GM12873 (cell line): Measurements from ENCODE around the gene SAP30BP.

ENCODE experiments used
- TF ChIP-seq, protein P1 (sequence below): IDR thresholded peaks from 2 replicates; pipeline ENCODE4 v1.5.1; 2012; ENCODE audit warnings: low read depth, mild to moderate bottlenecking, moderate library complexity, low read length, control low read depth; ENCODE audit not compliant: insufficient read depth; ENCODE audit errors: missing control alignments

SAP30BP gene

DNA sequence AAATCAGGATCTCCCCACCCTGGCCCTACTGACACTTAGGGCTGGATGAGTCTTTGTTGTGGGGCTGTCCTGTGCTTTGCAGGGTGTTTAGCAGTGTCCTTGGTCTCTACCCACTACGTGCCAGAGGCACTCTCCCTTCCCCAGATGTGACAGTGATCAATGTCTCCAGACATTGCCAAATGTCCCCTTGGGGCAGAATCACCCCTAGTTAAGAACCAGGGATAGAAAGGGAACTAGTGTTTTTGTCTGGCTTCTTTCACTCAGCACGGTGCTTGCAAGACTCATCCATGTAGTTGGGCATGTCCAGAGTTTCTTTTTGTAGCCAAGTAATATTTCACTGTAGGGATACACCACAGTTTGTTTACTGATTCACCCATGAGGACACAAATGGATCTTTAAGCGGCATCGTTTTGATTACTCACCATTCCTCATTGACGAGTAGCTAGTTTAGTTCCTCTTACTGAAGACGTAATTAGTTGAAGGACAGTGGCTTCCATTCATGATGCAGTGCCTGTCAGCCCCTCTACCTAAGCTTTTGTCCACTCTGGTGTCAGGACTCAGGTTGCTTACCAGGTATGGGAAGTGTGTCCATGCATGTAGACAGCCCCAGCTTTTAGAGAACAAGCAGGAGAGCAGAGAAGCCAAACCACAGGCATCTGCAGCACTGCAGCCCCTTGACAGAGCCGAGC is 28.1 kb downstream of the SAP30BP start:
- TF ChIP-seq, protein P1, sequence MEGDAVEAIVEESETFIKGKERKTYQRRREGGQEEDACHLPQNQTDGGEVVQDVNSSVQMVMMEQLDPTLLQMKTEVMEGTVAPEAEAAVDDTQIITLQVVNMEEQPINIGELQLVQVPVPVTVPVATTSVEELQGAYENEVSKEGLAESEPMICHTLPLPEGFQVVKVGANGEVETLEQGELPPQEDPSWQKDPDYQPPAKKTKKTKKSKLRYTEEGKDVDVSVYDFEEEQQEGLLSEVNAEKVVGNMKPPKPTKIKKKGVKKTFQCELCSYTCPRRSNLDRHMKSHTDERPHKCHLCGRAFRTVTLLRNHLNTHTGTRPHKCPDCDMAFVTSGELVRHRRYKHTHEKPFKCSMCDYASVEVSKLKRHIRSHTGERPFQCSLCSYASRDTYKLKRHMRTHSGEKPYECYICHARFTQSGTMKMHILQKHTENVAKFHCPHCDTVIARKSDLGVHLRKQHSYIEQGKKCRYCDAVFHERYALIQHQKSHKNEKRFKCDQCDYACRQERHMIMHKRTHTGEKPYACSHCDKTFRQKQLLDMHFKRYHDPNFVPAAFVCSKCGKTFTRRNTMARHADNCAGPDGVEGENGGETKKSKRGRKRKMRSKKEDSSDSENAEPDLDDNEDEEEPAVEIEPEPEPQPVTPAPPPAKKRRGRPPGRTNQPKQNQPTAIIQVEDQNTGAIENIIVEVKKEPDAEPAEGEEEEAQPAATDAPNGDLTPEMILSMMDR: no peak

- TF ChIP-seq, protein P1: no peak
Measured at GRCh38 chr17:75695830-75696271, 28.7 kb downstream of the SAP30BP start.

DNA sequence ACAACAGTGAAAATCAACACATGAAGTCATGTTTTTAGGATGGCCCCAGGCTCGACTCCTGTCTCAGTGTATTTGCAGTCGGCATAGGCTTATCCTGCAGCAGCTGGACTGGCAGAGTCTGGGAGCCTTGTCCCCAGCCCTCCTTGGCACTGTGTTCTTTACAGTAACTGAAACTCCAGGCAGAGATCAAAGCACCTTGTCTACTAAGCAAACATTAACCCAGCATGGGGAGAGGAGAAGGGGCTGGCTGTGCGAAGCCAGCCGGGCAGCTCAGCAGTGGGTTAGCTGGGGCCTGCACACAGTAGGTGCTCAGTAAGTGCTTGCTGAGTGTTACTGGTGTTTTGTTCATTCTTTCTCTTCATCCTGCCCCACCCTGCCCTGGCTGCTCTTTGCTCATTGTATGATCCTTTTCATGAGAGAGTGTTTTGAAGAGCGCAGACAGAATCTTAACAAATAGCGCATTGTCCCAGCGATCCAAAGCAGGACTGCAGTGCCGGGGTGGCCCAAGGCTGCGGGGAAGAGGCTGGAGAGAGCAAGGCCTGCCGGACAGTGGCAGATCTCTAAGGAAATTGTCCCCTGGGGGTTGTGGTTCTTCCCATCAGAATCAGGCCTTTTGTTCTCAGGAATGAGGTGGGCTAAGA is 30.6 kb downstream of the SAP30BP start:
- TF ChIP-seq, protein P1: no peak

DNA sequence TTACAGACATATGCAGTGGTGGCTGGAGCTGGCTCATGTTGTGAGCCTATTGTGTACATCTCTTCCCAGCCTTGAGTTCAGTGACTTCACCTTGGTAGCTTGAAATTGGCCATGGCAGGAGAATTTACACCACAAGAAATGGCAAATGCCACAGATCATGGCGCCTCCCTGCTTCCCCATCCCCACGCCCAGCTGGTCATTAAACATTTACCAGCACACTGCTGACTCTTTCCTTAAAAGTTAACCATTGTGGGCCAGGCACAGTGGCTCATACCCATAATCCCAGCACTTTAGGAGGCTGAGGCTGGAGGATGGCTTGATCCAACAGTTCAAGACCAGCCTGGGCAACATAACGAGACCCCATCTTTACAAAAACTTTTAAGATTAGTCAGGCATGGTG is 31.5 kb downstream of the SAP30BP start:
- TF ChIP-seq, protein P1: no peak

GRCh38 chr17:75701288-75701687 is 34.1 kb downstream of the SAP30BP start:
- TF ChIP-seq, protein P1: no peak

GRCh38 chr17:75703191-75703590 is 36.1 kb downstream of the SAP30BP start:
- TF ChIP-seq, protein P1: no peak

DNA sequence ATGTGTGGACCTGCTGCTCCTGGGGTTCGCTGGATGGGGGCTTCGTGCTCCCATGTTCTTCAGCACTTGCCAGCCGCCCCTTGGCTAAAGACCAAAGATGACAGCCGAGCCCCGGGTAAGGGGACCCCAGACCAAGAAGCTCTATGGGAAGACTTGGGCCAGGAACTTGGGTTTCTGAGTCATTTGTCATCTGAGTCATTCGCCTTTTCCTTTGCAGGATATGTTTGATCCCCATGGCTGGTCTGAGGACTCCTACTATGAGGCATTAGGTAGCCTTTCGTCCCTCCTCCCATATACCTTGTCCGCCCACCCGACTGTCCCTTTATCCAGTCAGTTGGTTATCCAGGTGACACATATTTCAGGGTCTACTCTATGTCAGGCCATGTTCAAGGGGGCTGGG is 36.5 kb downstream of the SAP30BP start:
- TF ChIP-seq, protein P1: no peak
